Tibial artery (tissue), 4 donors: Measurements from ENCODE around the gene FAHD1.

Experiments used
- DNase-seq, 2 donors: peaks; one replicate each; pipeline ENCODE4 v3.0.0-alpha.2; 2019
- H3K27ac ChIP-seq, 2 donors: fragments of 200-600 bp; sonication (generic) in 1 of 2; 1 replicate in 1 of 2; 2 replicates in 1 of 2; pipeline ENCODE4 v1.5.1; 2018 to 2019; ENCODE audit warnings: mild to moderate bottlenecking in 1 of 2
- H3K27me3 ChIP-seq, 2 donors: fragments of 200-600 bp; sonication (generic) in 1 of 2; one replicate each; pipeline versions ENCODE4 v1.5.1 to v1.6.0; 2016 to 2019
- H3K36me3 ChIP-seq, 3 donors: fragments of 200-600 bp; sonication (generic) in 2 of 3; one replicate each; pipeline ENCODE4 v1.5.1; 2016 to 2019; ENCODE audit warnings: mild to moderate bottlenecking in 2 of 3
- H3K4me1 ChIP-seq, 4 donors: fragments of 200-600 bp; sonication (generic) in 2 of 4; 1 replicate in 3 of 4; 2 replicates in 1 of 4; pipeline ENCODE4 v1.5.1; 2016 to 2019
- H3K4me3 ChIP-seq, 2 donors: fragments of 200-600 bp; sonication (generic) in 1 of 2; 1 replicate in 1 of 2; 2 replicates in 1 of 2; pipeline ENCODE4 v1.5.1; 2018 to 2019; ENCODE audit warnings: mild to moderate bottlenecking in 2 of 2
- H3K9me3 ChIP-seq, 3 donors: fragments of 200-600 bp; sonication (generic) in 1 of 3; one replicate each; pipeline ENCODE4 v1.5.1; 2016 to 2019
- intact Hi-C: fragments of 100-400 bp; cut with DNase I; formaldehyde crosslinking; loops from one replicate; pipeline ENCODE4 v1.15.0; 2023; ENCODE audit warnings: low total_unique reads
- TF ChIP-seq, protein P1 (sequence below), 2 experiments: fragments of 200-600 bp in 1 of 2; fragments of 450-650 bp in 1 of 2; IDR thresholded peaks; one replicate each; pipeline ENCODE4 v1.5.1; 2017 to 2019; ENCODE audit warnings: antibody characterized with exemption in 2 of 2, mild to moderate bottlenecking in 1 of 2, moderate library complexity in 1 of 2

The FAHD1 gene

DNA sequence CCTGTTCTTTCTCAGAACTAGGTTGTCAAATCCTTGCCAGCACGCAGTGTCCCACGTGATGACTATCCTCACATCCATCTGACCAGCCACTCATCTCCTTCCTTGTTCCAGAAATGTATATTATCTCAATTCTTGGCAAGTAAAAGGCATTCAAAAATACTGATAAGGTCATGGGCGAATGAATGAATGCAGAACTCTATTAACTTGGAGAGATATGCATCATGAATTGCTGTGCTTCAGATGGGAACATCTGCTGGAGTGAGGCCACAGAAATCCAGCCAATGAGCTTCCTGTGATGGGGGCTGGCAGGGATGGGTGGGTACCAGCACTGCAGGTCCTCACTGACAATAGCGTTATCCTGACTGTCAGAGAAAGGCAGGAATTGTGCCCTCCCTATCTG lies 19.0 kb downstream of the FAHD1 start:
- no peaks in the 10 kb centered on the region for H3K36me3 ChIP-seq
- H3K4me3 ChIP-seq: no peak overlapping the region
- no peak overlapping the region for H3K27ac ChIP-seq
- TF ChIP-seq, protein P1, sequence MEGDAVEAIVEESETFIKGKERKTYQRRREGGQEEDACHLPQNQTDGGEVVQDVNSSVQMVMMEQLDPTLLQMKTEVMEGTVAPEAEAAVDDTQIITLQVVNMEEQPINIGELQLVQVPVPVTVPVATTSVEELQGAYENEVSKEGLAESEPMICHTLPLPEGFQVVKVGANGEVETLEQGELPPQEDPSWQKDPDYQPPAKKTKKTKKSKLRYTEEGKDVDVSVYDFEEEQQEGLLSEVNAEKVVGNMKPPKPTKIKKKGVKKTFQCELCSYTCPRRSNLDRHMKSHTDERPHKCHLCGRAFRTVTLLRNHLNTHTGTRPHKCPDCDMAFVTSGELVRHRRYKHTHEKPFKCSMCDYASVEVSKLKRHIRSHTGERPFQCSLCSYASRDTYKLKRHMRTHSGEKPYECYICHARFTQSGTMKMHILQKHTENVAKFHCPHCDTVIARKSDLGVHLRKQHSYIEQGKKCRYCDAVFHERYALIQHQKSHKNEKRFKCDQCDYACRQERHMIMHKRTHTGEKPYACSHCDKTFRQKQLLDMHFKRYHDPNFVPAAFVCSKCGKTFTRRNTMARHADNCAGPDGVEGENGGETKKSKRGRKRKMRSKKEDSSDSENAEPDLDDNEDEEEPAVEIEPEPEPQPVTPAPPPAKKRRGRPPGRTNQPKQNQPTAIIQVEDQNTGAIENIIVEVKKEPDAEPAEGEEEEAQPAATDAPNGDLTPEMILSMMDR (IDR thresholded peaks at IDR 0.05): no peak
- H3K27me3 ChIP-seq: peaks cover 0 to 18% of the 10 kb centered on the region in 2 donors
- intact Hi-C loops: no loop called here
- no peaks in the 10 kb centered on the region for H3K4me1 ChIP-seq
- no peaks in the 10 kb centered on the region for H3K9me3 ChIP-seq
- no peak for DNase-seq

DNA sequence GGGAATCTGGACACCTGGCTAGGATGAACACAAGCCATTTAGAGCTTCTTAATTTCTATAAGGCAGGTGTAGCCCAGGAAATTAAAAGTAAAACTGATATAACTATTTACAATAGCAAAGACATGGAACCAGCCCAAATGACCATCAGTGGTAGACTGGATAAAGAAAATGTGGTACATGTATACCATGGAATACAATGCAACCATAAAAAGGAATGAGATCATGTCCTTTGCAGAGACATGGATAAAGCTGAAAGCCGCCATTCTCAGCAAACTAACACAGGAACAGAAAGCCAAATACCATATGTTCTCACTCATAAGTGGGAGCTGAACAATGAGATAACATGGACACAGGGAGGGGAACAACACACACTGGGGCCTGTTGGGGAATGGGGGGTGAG lies 19.4 kb downstream of the FAHD1 start:
- intact Hi-C loops: no loop called here
- no peaks in the 10 kb centered on the region for H3K4me1 ChIP-seq
- no peaks in the 10 kb centered on the region for H3K9me3 ChIP-seq
- no peaks in the 10 kb centered on the region for H3K36me3 ChIP-seq
- no peak overlapping the region for H3K4me3 ChIP-seq
- DNase-seq: no peak
- H3K27me3 ChIP-seq: peaks cover 0 to 18% of the 10 kb centered on the region in 2 donors
- TF ChIP-seq, protein P1 (IDR thresholded peaks at IDR 0.05): no peak
- H3K27ac ChIP-seq: no peak overlapping the region

DNA sequence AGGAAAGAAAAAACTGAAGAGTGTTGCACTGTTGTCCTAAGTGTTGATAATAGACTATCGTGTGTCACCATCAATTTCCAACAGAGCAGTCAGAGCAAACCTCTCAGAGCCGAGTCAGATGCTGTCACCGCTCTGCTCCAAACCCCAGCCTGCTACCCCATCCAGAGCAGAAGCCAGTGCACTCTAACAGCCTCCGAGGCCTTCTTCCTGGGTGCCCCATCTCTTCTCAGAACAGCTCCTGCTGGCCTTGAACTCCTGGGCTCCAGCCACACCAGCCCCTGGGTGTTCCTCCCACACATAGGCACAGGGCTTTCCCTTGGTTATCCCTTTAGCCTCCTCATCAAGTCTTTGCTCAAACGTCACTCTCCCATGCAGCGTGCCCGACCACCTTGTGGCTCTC lies 24.0 kb downstream of the FAHD1 start:
- peaks cover 0 to 32% of the 10 kb centered on the region in 2 donors for H3K27me3 ChIP-seq
- intact Hi-C loops: no loop called here
- H3K4me3 ChIP-seq: no peak overlapping the region
- H3K4me1 ChIP-seq: no peaks in the 10 kb centered on the region
- TF ChIP-seq, protein P1 (IDR thresholded peaks at IDR 0.05): no peak
- no peak overlapping the region for H3K27ac ChIP-seq
- DNase-seq: no peak
- H3K36me3 ChIP-seq: no peaks in the 10 kb centered on the region
- H3K9me3 ChIP-seq: no peaks in the 10 kb centered on the region

DNA sequence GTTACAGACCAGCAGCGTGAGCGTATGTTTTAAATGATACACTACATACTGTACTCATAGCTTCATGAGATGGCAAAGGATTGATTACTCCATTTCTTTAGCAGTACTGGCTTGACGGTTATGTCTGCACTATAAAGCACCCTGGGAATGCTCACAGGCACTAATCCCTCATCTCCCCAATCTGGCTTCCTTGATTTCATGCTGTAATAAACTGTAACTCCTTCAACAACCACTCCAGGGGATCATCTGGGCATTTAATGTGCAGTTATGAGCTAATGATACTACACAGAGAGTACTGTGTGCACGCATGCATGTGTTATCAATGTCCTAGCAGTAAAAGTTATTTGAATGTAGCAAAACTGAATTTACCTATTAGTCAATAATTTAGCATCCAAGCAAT lies 24.8 kb downstream of the FAHD1 start:
- H3K36me3 ChIP-seq: no peaks in the 10 kb centered on the region
- intact Hi-C loops: no loop called here
- TF ChIP-seq, protein P1 (IDR thresholded peaks at IDR 0.05): no peak
- DNase-seq: no peak
- peaks cover 0 to 25% of the 10 kb centered on the region in 2 donors for H3K27me3 ChIP-seq
- no peak overlapping the region for H3K4me3 ChIP-seq
- H3K9me3 ChIP-seq: no peaks in the 10 kb centered on the region
- H3K4me1 ChIP-seq: no peaks in the 10 kb centered on the region
- no peak overlapping the region for H3K27ac ChIP-seq

DNA sequence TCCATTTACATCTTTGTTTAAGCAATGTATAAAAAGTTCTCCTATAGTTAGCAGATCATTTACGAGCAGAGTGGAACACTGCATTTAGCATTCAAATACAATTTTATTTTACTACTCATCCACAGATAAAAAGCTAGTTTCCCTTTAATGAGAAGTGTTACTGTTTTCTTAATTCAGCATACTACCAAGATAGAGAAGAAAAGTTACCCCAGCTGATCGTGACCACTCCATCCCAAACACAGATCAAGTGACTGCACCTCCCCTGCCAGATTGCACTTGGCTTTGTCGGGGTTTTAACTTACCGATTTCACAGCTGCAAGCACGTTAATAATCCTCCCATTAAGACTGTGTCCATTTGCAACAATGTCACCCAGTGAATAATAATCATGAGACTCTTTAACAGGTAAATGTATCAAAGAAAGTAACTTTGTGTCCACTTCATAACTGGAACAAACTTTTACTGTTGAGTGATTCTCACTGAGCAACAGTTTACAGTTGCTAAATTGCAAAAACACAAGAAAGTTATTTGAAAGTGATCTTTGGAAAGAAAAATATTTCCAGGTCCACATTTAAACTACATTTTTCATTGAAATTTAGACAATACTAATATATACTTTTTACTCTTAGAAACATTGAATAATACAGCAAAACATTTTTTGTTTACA lies 30.6 kb downstream of the FAHD1 start:
- H3K27ac ChIP-seq: no peak overlapping the region
- intact Hi-C loops: no loop called here
- H3K4me3 ChIP-seq: no peak overlapping the region
- H3K27me3 ChIP-seq: peaks cover 0 to 48% of the 10 kb centered on the region in 2 donors
- no peaks in the 10 kb centered on the region for H3K4me1 ChIP-seq
- no peaks in the 10 kb centered on the region for H3K9me3 ChIP-seq
- TF ChIP-seq, protein P1 (IDR thresholded peaks at IDR 0.05): no peak
- no peaks in the 10 kb centered on the region for H3K36me3 ChIP-seq
- no peak for DNase-seq
